ENCODE measurements around the gene TMPRSS6. TPM values are rescaled to one million over a fixed set of nuclear protein-coding genes. Genes with fewer than 3 reads are reported as not detected.
A peak's percentile ranks its signal among the peaks of the same experiment; 100 is the strongest.

The TMPRSS6 gene
- total and polyA plus RNA-seq, 8 donors = 0.45 to 1.5 (median 0.64) TPM; not detected in 1

- ATAC-seq = peak; percentile 6
- Histone ChIP-seq H3K4me1 (peaks cover 15 to 45% of the 10 kb centered on the region in 2 donors), H3K27me3 (no peaks in the 10 kb centered on the region), H3K4me3 (no peak overlapping the region), H3K36me3 (peaks cover 0 to 42% of the 10 kb centered on the region in 2 donors), H3K27ac (no peak overlapping the region), H3K9me3 (no peaks in the 10 kb centered on the region)
- no peak for DNase-seq
- intact Hi-C loops (cut with DNase I) = no loop called here
- TF ChIP-seq CTCF (IDR thresholded peaks at IDR 0.05) = no peak
These were observed 86.8 kb downstream of the TMPRSS6 start for GRCh38 chr22:37022483-37023337.

- Histone ChIP-seq H3K4me1 (peaks cover 16 to 53% of the 10 kb centered on the region in 2 donors), H3K27me3 (no peaks in the 10 kb centered on the region), H3K36me3 (peaks cover 0 to 36% of the 10 kb centered on the region in 2 donors), H3K4me3 (no peak overlapping the region), H3K9me3 (no peaks in the 10 kb centered on the region), H3K27ac (no peak overlapping the region)
- peak; percentile 56 to 79 for TF ChIP-seq CTCF (IDR thresholded peaks at IDR 0.05)
- intact Hi-C loops (cut with DNase I) = no loop called here
- no peak for ATAC-seq
- DNase-seq = peak in 2 of 4 donors; percentile 37 to 90
These were observed 87.6 kb downstream of the TMPRSS6 start for GRCh38 chr22:37021710-37022482.

- Histone ChIP-seq H3K9me3 (no peaks in the 10 kb centered on the region), H3K27me3 (no peaks in the 10 kb centered on the region), H3K36me3 (peaks cover 0 to 31% of the 10 kb centered on the region in 2 donors), H3K4me3 (peak overlapping the region in 1 of 2 donors; percentile 82), H3K27ac (no peak overlapping the region), H3K4me1 (peaks cover 16 to 59% of the 10 kb centered on the region in 2 donors)
- ATAC-seq (no peak), DNase-seq (no peak)
- intact Hi-C loops (cut with DNase I) = no loop called here
- TF ChIP-seq CTCF (IDR thresholded peaks at IDR 0.05) = no peak
These were observed 88.5 kb downstream of the TMPRSS6 start for GRCh38 chr22:37021041-37021440.

- Histone ChIP-seq H3K9me3 (no peaks in the 10 kb centered on the region), H3K36me3 (peaks cover 0 to 22% of the 10 kb centered on the region in 2 donors), H3K27me3 (no peaks in the 10 kb centered on the region), H3K27ac (peak overlapping the region; percentile 83 to 85), H3K4me1 (peaks cover 16 to 63% of the 10 kb centered on the region in 2 donors), H3K4me3 (peak overlapping the region; percentile 74 to 82)
- ATAC-seq (peak; percentile 54), DNase-seq (peak in 1 of 4 donors; percentile 28)
- no peak for TF ChIP-seq CTCF (IDR thresholded peaks at IDR 0.05)
- intact Hi-C loops (cut with DNase I) = no loop called here
These were observed 89.4 kb downstream of the TMPRSS6 start for GRCh38 chr22:37020192-37020479.
